ENCODE measurements around the gene OR5K2. TPM values are rescaled to one million over a fixed set of nuclear protein-coding genes. Genes with fewer than 3 reads are reported as not detected.

Gene OR5K2
- total RNA-seq, 1 experiment from 2014 or later, result not detected

DNA sequence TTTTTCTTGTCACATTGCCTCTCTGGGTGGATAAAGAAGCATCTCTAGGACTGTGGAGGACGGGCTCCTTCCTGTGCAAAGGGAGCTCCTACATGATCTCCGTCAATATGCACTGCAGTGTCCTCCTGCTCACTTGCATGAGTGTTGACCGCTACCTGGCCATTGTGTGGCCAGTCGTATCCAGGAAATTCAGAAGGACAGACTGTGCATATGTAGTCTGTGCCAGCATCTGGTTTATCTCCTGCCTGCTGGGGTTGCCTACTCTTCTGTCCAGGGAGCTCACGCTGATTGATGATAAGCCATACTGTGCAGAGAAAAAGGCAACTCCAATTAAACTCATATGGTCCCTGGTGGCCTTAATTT is 34.8 kb downstream of the OR5K2 start (continued):
- TF ChIP-seq, protein P1, sequence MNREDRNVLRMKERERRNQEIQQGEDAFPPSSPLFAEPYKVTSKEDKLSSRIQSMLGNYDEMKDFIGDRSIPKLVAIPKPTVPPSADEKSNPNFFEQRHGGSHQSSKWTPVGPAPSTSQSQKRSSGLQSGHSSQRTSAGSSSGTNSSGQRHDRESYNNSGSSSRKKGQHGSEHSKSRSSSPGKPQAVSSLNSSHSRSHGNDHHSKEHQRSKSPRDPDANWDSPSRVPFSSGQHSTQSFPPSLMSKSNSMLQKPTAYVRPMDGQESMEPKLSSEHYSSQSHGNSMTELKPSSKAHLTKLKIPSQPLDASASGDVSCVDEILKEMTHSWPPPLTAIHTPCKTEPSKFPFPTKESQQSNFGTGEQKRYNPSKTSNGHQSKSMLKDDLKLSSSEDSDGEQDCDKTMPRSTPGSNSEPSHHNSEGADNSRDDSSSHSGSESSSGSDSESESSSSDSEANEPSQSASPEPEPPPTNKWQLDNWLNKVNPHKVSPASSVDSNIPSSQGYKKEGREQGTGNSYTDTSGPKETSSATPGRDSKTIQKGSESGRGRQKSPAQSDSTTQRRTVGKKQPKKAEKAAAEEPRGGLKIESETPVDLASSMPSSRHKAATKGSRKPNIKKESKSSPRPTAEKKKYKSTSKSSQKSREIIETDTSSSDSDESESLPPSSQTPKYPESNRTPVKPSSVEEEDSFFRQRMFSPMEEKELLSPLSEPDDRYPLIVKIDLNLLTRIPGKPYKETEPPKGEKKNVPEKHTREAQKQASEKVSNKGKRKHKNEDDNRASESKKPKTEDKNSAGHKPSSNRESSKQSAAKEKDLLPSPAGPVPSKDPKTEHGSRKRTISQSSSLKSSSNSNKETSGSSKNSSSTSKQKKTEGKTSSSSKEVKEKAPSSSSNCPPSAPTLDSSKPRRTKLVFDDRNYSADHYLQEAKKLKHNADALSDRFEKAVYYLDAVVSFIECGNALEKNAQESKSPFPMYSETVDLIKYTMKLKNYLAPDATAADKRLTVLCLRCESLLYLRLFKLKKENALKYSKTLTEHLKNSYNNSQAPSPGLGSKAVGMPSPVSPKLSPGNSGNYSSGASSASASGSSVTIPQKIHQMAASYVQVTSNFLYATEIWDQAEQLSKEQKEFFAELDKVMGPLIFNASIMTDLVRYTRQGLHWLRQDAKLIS (CRISPR knock-in tag; IDR thresholded peaks at IDR 0.05; ENCODE audit: borderline replicate concordance), result no peak

DNA sequence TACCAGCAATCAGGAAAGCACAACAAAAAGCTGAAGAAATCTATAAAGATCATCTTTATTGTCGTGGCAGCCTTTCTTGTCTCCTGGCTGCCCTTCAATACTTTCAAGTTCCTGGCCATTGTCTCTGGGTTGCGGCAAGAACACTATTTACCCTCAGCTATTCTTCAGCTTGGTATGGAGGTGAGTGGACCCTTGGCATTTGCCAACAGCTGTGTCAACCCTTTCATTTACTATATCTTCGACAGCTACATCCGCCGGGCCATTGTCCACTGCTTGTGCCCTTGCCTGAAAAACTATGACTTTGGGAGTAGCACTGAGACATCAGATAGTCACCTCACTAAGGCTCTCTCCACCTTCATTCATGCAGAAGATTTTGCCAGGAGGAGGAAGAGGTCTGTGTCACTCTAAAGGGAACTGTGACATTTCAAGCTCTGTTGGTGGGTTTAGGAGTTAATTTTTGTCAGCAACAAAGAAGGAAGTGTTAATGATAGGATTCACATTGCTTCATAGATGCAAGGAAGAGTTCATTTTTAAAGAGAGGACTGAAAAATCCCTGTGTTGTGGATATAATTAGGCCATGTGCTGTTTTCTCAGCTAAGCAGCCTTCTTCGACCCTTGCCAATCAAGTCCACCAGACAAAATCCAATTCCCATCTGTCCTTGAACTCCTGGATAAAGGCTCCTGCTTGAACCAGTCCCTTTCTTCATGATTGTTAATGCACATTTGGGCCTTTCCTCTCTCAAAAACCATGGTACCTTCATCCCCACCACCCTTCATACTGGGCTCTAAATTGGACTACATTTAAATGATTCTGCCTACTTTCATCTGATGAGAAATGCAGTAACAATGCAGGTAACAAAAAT is 35.5 kb downstream of the OR5K2 start:
- no peak overlapping the region for H3K27ac Mint-ChIP-seq
- no peaks in the 10 kb centered on the region for H3K27me3 Mint-ChIP-seq (ENCODE audit: low read depth)
- POLR2A ChIA-PET, result no interaction called here
- TF ChIP-seq EMX1 (CRISPR knock-in tag; IDR thresholded peaks at IDR 0.05), result no peak
- no peak for TF ChIP-seq FOXJ3 (CRISPR knock-in tag; IDR thresholded peaks at IDR 0.05; ENCODE audit: borderline replicate concordance)
- no peak for TF ChIP-seq JAZF1 (CRISPR knock-in tag; IDR thresholded peaks at IDR 0.05)
- TF ChIP-seq PRRX2 (CRISPR knock-in tag; IDR thresholded peaks at IDR 0.05), result no peak
- TF ChIP-seq ZNF138 (CRISPR knock-in tag; conservative IDR thresholded peaks at IDR 0.05), result no peak
- TF ChIP-seq, protein P2, sequence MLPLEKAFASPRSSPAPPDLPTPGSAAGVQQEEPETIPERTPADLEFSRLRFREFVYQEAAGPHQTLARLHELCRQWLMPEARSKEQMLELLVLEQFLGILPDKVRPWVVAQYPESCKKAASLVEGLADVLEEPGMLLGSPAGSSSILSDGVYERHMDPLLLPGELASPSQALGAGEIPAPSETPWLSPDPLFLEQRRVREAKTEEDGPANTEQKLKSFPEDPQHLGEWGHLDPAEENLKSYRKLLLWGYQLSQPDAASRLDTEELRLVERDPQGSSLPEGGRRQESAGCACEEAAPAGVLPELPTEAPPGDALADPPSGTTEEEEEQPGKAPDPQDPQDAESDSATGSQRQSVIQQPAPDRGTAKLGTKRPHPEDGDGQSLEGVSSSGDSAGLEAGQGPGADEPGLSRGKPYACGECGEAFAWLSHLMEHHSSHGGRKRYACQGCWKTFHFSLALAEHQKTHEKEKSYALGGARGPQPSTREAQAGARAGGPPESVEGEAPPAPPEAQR (CRISPR knock-in tag; IDR thresholded peaks at IDR 0.05), result no peak
- TF ChIP-seq, protein P3, sequence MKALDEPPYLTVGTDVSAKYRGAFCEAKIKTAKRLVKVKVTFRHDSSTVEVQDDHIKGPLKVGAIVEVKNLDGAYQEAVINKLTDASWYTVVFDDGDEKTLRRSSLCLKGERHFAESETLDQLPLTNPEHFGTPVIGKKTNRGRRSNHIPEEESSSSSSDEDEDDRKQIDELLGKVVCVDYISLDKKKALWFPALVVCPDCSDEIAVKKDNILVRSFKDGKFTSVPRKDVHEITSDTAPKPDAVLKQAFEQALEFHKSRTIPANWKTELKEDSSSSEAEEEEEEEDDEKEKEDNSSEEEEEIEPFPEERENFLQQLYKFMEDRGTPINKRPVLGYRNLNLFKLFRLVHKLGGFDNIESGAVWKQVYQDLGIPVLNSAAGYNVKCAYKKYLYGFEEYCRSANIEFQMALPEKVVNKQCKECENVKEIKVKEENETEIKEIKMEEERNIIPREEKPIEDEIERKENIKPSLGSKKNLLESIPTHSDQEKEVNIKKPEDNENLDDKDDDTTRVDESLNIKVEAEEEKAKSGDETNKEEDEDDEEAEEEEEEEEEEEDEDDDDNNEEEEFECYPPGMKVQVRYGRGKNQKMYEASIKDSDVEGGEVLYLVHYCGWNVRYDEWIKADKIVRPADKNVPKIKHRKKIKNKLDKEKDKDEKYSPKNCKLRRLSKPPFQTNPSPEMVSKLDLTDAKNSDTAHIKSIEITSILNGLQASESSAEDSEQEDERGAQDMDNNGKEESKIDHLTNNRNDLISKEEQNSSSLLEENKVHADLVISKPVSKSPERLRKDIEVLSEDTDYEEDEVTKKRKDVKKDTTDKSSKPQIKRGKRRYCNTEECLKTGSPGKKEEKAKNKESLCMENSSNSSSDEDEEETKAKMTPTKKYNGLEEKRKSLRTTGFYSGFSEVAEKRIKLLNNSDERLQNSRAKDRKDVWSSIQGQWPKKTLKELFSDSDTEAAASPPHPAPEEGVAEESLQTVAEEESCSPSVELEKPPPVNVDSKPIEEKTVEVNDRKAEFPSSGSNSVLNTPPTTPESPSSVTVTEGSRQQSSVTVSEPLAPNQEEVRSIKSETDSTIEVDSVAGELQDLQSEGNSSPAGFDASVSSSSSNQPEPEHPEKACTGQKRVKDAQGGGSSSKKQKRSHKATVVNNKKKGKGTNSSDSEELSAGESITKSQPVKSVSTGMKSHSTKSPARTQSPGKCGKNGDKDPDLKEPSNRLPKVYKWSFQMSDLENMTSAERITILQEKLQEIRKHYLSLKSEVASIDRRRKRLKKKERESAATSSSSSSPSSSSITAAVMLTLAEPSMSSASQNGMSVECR (CRISPR knock-in tag; IDR thresholded peaks at IDR 0.05; ENCODE audit: borderline replicate concordance), result no peak
- no peak for TF ChIP-seq TP53 (CRISPR knock-in tag; IDR thresholded peaks at IDR 0.05)
- TF ChIP-seq ESRRA (CRISPR knock-in tag; IDR thresholded peaks at IDR 0.05; ENCODE audit: borderline replicate concordance), result no peak
- no peak for TF ChIP-seq CBFB (CRISPR knock-in tag; IDR thresholded peaks at IDR 0.05; ENCODE audit: low read depth)
- TF ChIP-seq NFATC4 (CRISPR knock-in tag; IDR thresholded peaks at IDR 0.05), result no peak
- no peak for TF ChIP-seq NFE2L1 (CRISPR knock-in tag; IDR thresholded peaks at IDR 0.05)
- TF ChIP-seq, protein P4, sequence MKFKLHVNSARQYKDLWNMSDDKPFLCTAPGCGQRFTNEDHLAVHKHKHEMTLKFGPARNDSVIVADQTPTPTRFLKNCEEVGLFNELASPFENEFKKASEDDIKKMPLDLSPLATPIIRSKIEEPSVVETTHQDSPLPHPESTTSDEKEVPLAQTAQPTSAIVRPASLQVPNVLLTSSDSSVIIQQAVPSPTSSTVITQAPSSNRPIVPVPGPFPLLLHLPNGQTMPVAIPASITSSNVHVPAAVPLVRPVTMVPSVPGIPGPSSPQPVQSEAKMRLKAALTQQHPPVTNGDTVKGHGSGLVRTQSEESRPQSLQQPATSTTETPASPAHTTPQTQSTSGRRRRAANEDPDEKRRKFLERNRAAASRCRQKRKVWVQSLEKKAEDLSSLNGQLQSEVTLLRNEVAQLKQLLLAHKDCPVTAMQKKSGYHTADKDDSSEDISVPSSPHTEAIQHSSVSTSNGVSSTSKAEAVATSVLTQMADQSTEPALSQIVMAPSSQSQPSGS (CRISPR knock-in tag; IDR thresholded peaks at IDR 0.05; ENCODE audit: borderline replicate concordance, low read depth), result no peak
- TF ChIP-seq ETV6 (CRISPR knock-in tag; IDR thresholded peaks at IDR 0.05), result no peak
- TF ChIP-seq, protein P5, sequence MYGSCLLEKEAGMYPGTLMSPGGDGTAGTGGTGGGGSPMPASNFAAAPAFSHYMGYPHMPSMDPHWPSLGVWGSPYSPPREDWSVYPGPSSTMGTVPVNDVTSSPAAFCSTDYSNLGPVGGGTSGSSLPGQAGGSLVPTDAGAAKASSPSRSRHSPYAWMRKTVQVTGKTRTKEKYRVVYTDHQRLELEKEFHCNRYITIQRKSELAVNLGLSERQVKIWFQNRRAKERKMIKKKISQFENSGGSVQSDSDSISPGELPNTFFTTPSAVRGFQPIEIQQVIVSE (CRISPR knock-in tag; IDR thresholded peaks at IDR 0.05; ENCODE audit: borderline replicate concordance), result no peak
- TF ChIP-seq, protein P1 (CRISPR knock-in tag; IDR thresholded peaks at IDR 0.05; ENCODE audit: borderline replicate concordance), result no peak
- TF ChIP-seq, protein P6, sequence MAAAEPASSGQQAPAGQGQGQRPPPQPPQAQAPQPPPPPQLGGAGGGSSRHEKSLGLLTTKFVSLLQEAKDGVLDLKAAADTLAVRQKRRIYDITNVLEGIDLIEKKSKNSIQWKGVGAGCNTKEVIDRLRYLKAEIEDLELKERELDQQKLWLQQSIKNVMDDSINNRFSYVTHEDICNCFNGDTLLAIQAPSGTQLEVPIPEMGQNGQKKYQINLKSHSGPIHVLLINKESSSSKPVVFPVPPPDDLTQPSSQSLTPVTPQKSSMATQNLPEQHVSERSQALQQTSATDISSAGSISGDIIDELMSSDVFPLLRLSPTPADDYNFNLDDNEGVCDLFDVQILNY (CRISPR knock-in tag; IDR thresholded peaks at IDR 0.05), result no peak
- no peak for TF ChIP-seq ZBTB21 (CRISPR knock-in tag; IDR thresholded peaks at IDR 0.05; ENCODE audit: borderline replicate concordance)

More for the DNA sequence above, 35.5 kb downstream of the OR5K2 start:
- DNase-seq (ENCODE audit: low spot score) (no peak), ATAC-seq (no peak)
- CTCF ChIA-PET, result interaction anchor here (1.6 to 1.8 kb wide), 2 partner anchors 10 to 124 kb away, joined by 5 to 6 read pairs; partner anchors contain the start of gene CLDND1
- peaks cover 6% of the 10 kb centered on the region for H3K4me1 Mint-ChIP-seq
- no peaks in the 10 kb centered on the region for H3K36me3 Mint-ChIP-seq
- H3K4me3 Mint-ChIP-seq, result no peak overlapping the region
- no peaks in the 10 kb centered on the region for H3K9me3 Mint-ChIP-seq

Data from WTC11 (cell line).